GM06990 (cell line): Measurements from ENCODE around the gene GPBAR1.

ENCODE experiments used
- DNase-seq: peaks from one replicate; pipeline ENCODE4 v3.0.0-alpha.2; 2011; ENCODE audit not compliant: insufficient read length; ENCODE audit errors: extremely low read depth
- H3K27me3 ChIP-seq: replicated peaks from 2 replicates; pipeline ENCODE4 v1.6.0; 2011; ENCODE audit warnings: low read length; ENCODE audit not compliant: control insufficient read depth, insufficient read depth
- H3K36me3 ChIP-seq: 2 replicates; pipeline ENCODE4 v1.5.1; 2011; ENCODE audit warnings: low read length; ENCODE audit not compliant: control insufficient read depth, insufficient read depth
- H3K4me3 ChIP-seq: replicated peaks from 2 replicates; pipeline ENCODE4 v1.5.1; 2011; ENCODE audit warnings: low read depth, mild to moderate bottlenecking, control low read depth, low read length
- CTCF ChIP-seq: IDR thresholded peaks from 2 replicates; pipeline ENCODE4 v1.5.1; 2011; ENCODE audit warnings: low read length, control low read depth, mild to moderate bottlenecking, inconsistent platforms; ENCODE audit not compliant: insufficient read depth, poor library complexity, severe bottlenecking

The GPBAR1 gene

GRCh38 chr2:218233543-218233942 is 27.3 kb upstream of the GPBAR1 start:
- no peak overlapping the region for H3K4me3 ChIP-seq
- peaks cover 18% of the 10 kb centered on the region for H3K36me3 ChIP-seq
- DNase-seq = no peak
- TF ChIP-seq CTCF = no peak
- no peaks in the 10 kb centered on the region for H3K27me3 ChIP-seq

- no peak for DNase-seq
- no peak for TF ChIP-seq CTCF
- no peak overlapping the region for H3K4me3 ChIP-seq
- no peaks in the 10 kb centered on the region for H3K27me3 ChIP-seq
- peaks cover 24% of the 10 kb centered on the region for H3K36me3 ChIP-seq
These were observed 26.3 kb upstream of the GPBAR1 start for GRCh38 chr2:218234521-218234920.

- no peak for DNase-seq
- H3K4me3 ChIP-seq = no peak overlapping the region
- no peaks in the 10 kb centered on the region for H3K27me3 ChIP-seq
- TF ChIP-seq CTCF = no peak
- peaks cover 22% of the 10 kb centered on the region for H3K36me3 ChIP-seq
These were observed 25.8 kb upstream of the GPBAR1 start for GRCh38 chr2:218235017-218235416.

- Histone ChIP-seq H3K36me3 (peaks cover 22% of the 10 kb centered on the region), H3K27me3 (no peaks in the 10 kb centered on the region), H3K4me3 (no peak overlapping the region)
- TF ChIP-seq CTCF = no peak
- no peak for DNase-seq
These were observed 24.0 kb upstream of the GPBAR1 start for GRCh38 chr2:218236829-218237228.

- H3K36me3 ChIP-seq = peaks cover 29% of the 10 kb centered on the region
- H3K27me3 ChIP-seq = no peaks in the 10 kb centered on the region
- TF ChIP-seq CTCF = no peak
- H3K4me3 ChIP-seq = no peak overlapping the region
- DNase-seq = no peak
These were observed 21.9 kb upstream of the GPBAR1 start for GRCh38 chr2:218238887-218239286.

GRCh38 chr2:218244204-218244603 is 16.6 kb upstream of the GPBAR1 start:
- TF ChIP-seq CTCF = no peak

More at GRCh38 chr2:218244204-218244603, 16.6 kb upstream of the GPBAR1 start:
- no peak overlapping the region for H3K4me3 ChIP-seq
- DNase-seq = no peak
- peaks cover 53% of the 10 kb centered on the region for H3K36me3 ChIP-seq
- no peaks in the 10 kb centered on the region for H3K27me3 ChIP-seq
